Nephron progenitor cell (in vitro differentiated cells): Measurements from ENCODE around the gene USF1.

Experiments
- DNase-seq: peaks from one replicate; pipeline ENCODE4 v3.0.0; 2021
- H3K27ac Mint-ChIP-seq: 2 replicates; pipeline ENCODE4 v1.8.0; 2021; ENCODE audit warnings: mild to moderate bottlenecking, moderate library complexity, mixed read lengths
- H3K27me3 Mint-ChIP-seq: 2 replicates; pipeline ENCODE4 v1.8.0; 2021; ENCODE audit warnings: mild to moderate bottlenecking, low read depth, mixed read lengths; ENCODE audit not compliant: poor library complexity
- H3K36me3 Mint-ChIP-seq: 2 replicates; pipeline ENCODE4 v1.8.0; 2021; ENCODE audit warnings: low read depth, mixed read lengths
- H3K4me1 Mint-ChIP-seq: 2 replicates; pipeline ENCODE4 v1.8.0; 2021; ENCODE audit warnings: mixed read lengths
- H3K4me3 Mint-ChIP-seq: 2 replicates; pipeline ENCODE4 v1.8.0; 2021; ENCODE audit warnings: mild to moderate bottlenecking, moderate library complexity, mixed read lengths
- H3K9me3 Mint-ChIP-seq: 2 replicates; pipeline ENCODE4 v1.8.0; 2021; ENCODE audit warnings: mild to moderate bottlenecking, moderate library complexity, mixed read lengths
- CTCF ChIP-seq: fragments of 200-600 bp; sonication (generic); IDR thresholded peaks from 2 replicates; pipeline ENCODE4 v1.5.0; 2021; ENCODE audit warnings: antibody characterized with exemption

Gene USF1

GRCh38 chr1:161081519-161081918 lies 35.7 kb upstream of the USF1 start:
- TF ChIP-seq CTCF: no peak
- peaks cover 3% of the 10 kb centered on the region for H3K27me3 Mint-ChIP-seq
- H3K4me1 Mint-ChIP-seq: peaks cover 52% of the 10 kb centered on the region
- H3K36me3 Mint-ChIP-seq: no peaks in the 10 kb centered on the region
- no peak for DNase-seq
- H3K9me3 Mint-ChIP-seq: no peaks in the 10 kb centered on the region
- H3K27ac Mint-ChIP-seq: no peak overlapping the region
- H3K4me3 Mint-ChIP-seq: no peak overlapping the region

GRCh38 chr1:161080441-161081405 lies 34.9 kb upstream of the USF1 start:
- no peaks in the 10 kb centered on the region for H3K9me3 Mint-ChIP-seq
- H3K36me3 Mint-ChIP-seq: no peaks in the 10 kb centered on the region
- DNase-seq: no peak
- peaks cover 44% of the 10 kb centered on the region for H3K4me1 Mint-ChIP-seq
- H3K4me3 Mint-ChIP-seq: no peak overlapping the region
- peak overlapping the region; percentile 30 for H3K27ac Mint-ChIP-seq
- peaks cover 3% of the 10 kb centered on the region for H3K27me3 Mint-ChIP-seq
- TF ChIP-seq CTCF: no peak

GRCh38 chr1:161079436-161080110 lies 33.8 kb upstream of the USF1 start:
- Mint-ChIP-seq H3K27ac (no peak overlapping the region), H3K9me3 (no peaks in the 10 kb centered on the region), H3K4me1 (peaks cover 33% of the 10 kb centered on the region), H3K4me3 (no peak overlapping the region), H3K27me3 (peaks cover 3% of the 10 kb centered on the region), H3K36me3 (no peaks in the 10 kb centered on the region)
- DNase-seq: no peak
- TF ChIP-seq CTCF: no peak

- Mint-ChIP-seq H3K9me3 (no peaks in the 10 kb centered on the region), H3K36me3 (no peaks in the 10 kb centered on the region), H3K4me1 (peaks cover 28% of the 10 kb centered on the region), H3K27me3 (peaks cover 9% of the 10 kb centered on the region), H3K4me3 (no peak overlapping the region), H3K27ac (no peak overlapping the region)
- no peak for TF ChIP-seq CTCF
- DNase-seq: no peak
Observed at GRCh38 chr1:161077426-161077825, 31.6 kb upstream of the USF1 start.

GRCh38 chr1:161076410-161076809 lies 30.6 kb upstream of the USF1 start:
- no peak for DNase-seq
- no peak overlapping the region for H3K27ac Mint-ChIP-seq
- H3K4me3 Mint-ChIP-seq: no peak overlapping the region
- H3K27me3 Mint-ChIP-seq: peaks cover 9% of the 10 kb centered on the region
- no peaks in the 10 kb centered on the region for H3K9me3 Mint-ChIP-seq
- H3K36me3 Mint-ChIP-seq: no peaks in the 10 kb centered on the region
- peaks cover 33% of the 10 kb centered on the region for H3K4me1 Mint-ChIP-seq
- TF ChIP-seq CTCF: no peak
